LNCAP (cell line): ENCODE measurements around the gene RPTOR.

Experiments
- CTCF ChIP-seq: fragments of 450-650 bp; IDR thresholded peaks from 2 replicates; pipeline ENCODE4 v1.5.1; 2017; ENCODE audit warnings: mild to moderate bottlenecking

Gene RPTOR

GRCh38 chr17:80716986-80717719 lies 172.5 kb downstream of the RPTOR start:
- TF ChIP-seq CTCF = no peak

- no peak for TF ChIP-seq CTCF
These were observed 173.1 kb downstream of the RPTOR start for GRCh38 chr17:80717720-80718083.

- TF ChIP-seq CTCF = no peak
These were observed 173.8 kb downstream of the RPTOR start for GRCh38 chr17:80718428-80718827.

- no peak for TF ChIP-seq CTCF
These were observed 174.8 kb downstream of the RPTOR start for GRCh38 chr17:80719449-80719848.

GRCh38 chr17:80720610-80721577 lies 176.3 kb downstream of the RPTOR start:
- no peak for TF ChIP-seq CTCF

GRCh38 chr17:80722661-80723060 lies 178.0 kb downstream of the RPTOR start:
- TF ChIP-seq CTCF = no peak

GRCh38 chr17:80724775-80725266 lies 180.2 kb downstream of the RPTOR start:
- TF ChIP-seq CTCF = no peak
